B cell (primary cell): ENCODE measurements around the gene RNF213.

Experiments
- EZH2 ChIP-seq: IDR thresholded peaks from 2 replicates; pipeline ENCODE4 v1.6.1; 2012; ENCODE audit warnings: borderline replicate concordance, low read depth, mild to moderate bottlenecking, moderate library complexity, low read length; ENCODE audit not compliant: insufficient read depth, poor library complexity, severe bottlenecking
- TF ChIP-seq, protein P1 (sequence below): fragments of 200-600 bp; IDR thresholded peaks from one replicate; pipeline ENCODE4 v1.8.0; 2022; ENCODE audit warnings: antibody characterized with exemption, mild to moderate bottlenecking

DNA sequence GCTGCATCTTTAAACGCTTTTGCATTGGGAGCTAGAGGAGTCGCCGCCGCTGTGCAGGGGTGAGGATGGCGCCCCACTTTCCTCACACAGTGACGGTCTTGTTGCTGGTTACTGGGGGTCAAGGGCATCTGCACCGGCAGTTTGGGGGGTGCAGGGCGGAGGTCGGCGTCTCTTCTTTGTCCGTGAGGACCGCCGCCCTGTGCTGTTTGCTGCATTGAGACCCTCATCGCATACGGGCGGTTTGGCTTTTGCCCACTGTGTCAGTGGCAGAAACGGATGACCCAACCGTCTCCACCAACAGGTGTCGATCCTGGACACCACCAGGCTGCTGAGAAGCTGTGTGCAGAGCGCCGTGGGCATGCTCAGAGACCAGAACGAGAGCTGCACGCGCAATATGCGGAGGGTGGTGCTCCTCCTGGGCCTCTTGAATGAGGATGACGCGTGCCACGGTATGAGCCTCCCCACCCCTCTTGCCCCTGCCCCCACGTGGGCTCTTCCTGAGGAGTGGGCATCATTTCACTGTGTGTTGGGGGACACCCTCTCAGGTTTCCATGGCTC lies 93.1 kb downstream of the RNF213 start:
- TF ChIP-seq, protein P1, sequence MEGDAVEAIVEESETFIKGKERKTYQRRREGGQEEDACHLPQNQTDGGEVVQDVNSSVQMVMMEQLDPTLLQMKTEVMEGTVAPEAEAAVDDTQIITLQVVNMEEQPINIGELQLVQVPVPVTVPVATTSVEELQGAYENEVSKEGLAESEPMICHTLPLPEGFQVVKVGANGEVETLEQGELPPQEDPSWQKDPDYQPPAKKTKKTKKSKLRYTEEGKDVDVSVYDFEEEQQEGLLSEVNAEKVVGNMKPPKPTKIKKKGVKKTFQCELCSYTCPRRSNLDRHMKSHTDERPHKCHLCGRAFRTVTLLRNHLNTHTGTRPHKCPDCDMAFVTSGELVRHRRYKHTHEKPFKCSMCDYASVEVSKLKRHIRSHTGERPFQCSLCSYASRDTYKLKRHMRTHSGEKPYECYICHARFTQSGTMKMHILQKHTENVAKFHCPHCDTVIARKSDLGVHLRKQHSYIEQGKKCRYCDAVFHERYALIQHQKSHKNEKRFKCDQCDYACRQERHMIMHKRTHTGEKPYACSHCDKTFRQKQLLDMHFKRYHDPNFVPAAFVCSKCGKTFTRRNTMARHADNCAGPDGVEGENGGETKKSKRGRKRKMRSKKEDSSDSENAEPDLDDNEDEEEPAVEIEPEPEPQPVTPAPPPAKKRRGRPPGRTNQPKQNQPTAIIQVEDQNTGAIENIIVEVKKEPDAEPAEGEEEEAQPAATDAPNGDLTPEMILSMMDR, result no peak
- TF ChIP-seq EZH2, result no peak
